Nephron progenitor cell (in vitro differentiated cells): ENCODE results near the gene TSEN15.

Experiments used
- DNase-seq: peaks from one replicate; pipeline ENCODE4 v3.0.0; 2021
- H3K27ac Mint-ChIP-seq: 2 replicates; pipeline ENCODE4 v1.8.0; 2021; ENCODE audit warnings: mild to moderate bottlenecking, moderate library complexity, mixed read lengths
- H3K27me3 Mint-ChIP-seq: 2 replicates; pipeline ENCODE4 v1.8.0; 2021; ENCODE audit warnings: mild to moderate bottlenecking, low read depth, mixed read lengths; ENCODE audit not compliant: poor library complexity
- H3K36me3 Mint-ChIP-seq: 2 replicates; pipeline ENCODE4 v1.8.0; 2021; ENCODE audit warnings: low read depth, mixed read lengths
- H3K4me1 Mint-ChIP-seq: 2 replicates; pipeline ENCODE4 v1.8.0; 2021; ENCODE audit warnings: mixed read lengths
- H3K4me3 Mint-ChIP-seq: 2 replicates; pipeline ENCODE4 v1.8.0; 2021; ENCODE audit warnings: mild to moderate bottlenecking, moderate library complexity, mixed read lengths
- H3K9me3 Mint-ChIP-seq: 2 replicates; pipeline ENCODE4 v1.8.0; 2021; ENCODE audit warnings: mild to moderate bottlenecking, moderate library complexity, mixed read lengths
- CTCF ChIP-seq: fragments of 200-600 bp; sonication (generic); IDR thresholded peaks from 2 replicates; pipeline ENCODE4 v1.5.0; 2021; ENCODE audit warnings: antibody characterized with exemption

TSEN15 gene

GRCh38 chr1:184110272-184111204 lies 59.0 kb downstream of the TSEN15 start:
- no peak for DNase-seq
- Mint-ChIP-seq H3K27me3 (no peaks in the 10 kb centered on the region), H3K27ac (no peak overlapping the region), H3K4me3 (no peak overlapping the region), H3K9me3 (peaks cover 28% of the 10 kb centered on the region), H3K36me3 (peaks cover 22% of the 10 kb centered on the region), H3K4me1 (peaks cover 11% of the 10 kb centered on the region)
- no peak for TF ChIP-seq CTCF

DNA sequence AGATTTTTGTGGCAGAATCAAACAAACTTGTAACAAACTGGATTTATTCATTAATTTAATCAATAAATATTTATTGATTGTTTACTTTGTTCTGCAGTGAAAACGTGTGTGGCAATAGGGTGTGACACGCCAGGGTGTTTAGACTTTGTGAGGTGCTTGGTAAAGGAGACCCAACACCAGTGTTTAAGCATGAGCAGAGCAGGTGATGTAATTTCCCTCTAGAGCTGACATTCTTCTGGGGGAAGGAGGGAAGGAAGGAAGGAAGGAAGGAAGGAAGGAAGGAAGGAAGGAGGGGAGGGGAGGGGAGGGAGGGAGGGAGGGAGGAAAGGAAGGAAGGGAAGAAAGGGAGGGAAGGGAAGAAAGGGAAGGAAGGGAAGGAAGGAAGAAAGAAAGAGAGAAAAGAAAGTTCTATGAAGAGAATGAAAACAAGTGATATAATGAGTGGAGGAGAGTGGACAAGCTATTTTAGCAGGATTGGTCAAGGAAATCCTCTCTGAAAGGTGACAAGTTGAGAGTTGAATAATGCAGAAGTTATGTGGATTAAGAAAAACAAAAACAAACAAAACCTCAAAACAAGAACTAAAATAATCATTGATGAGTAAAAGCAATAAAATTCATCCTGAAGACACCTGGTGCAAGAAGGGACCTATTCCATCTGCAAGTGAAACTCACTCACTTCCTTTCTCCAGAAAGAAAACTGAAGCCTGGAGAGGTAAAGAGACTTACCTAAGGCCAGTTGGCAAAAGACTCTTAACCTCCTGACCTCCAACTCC lies 60.8 kb downstream of the TSEN15 start:
- no peak overlapping the region for H3K27ac Mint-ChIP-seq
- no peak overlapping the region for H3K4me3 Mint-ChIP-seq
- no peak for TF ChIP-seq CTCF
- H3K36me3 Mint-ChIP-seq = peaks cover 4% of the 10 kb centered on the region
- no peak for DNase-seq
- peaks cover 21% of the 10 kb centered on the region for H3K4me1 Mint-ChIP-seq
- peaks cover 10% of the 10 kb centered on the region for H3K9me3 Mint-ChIP-seq
- no peaks in the 10 kb centered on the region for H3K27me3 Mint-ChIP-seq

DNA sequence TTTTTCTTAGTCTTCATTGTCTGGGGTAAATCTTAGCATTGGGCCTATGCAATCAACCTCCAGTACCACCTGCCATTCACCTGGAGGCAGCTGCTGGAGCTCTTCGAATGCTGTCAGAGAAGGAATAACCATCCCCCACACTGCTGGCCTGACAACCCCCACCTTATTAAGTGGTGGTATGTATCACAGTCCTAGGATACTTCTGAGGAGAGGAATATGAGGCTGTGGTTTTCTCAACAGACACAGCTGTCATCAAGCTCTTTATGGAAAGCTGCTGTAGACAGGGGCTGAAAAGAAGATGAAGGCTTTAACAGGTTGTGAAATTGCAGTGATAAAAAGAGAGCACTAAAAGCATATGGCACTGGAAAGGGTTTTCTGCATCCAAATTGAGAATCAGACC lies 61.7 kb downstream of the TSEN15 start:
- H3K4me3 Mint-ChIP-seq = no peak overlapping the region
- H3K36me3 Mint-ChIP-seq = no peaks in the 10 kb centered on the region
- peaks cover 3% of the 10 kb centered on the region for H3K9me3 Mint-ChIP-seq
- peaks cover 21% of the 10 kb centered on the region for H3K4me1 Mint-ChIP-seq
- no peaks in the 10 kb centered on the region for H3K27me3 Mint-ChIP-seq
- no peak overlapping the region for H3K27ac Mint-ChIP-seq
- no peak for DNase-seq
- TF ChIP-seq CTCF = no peak

DNA sequence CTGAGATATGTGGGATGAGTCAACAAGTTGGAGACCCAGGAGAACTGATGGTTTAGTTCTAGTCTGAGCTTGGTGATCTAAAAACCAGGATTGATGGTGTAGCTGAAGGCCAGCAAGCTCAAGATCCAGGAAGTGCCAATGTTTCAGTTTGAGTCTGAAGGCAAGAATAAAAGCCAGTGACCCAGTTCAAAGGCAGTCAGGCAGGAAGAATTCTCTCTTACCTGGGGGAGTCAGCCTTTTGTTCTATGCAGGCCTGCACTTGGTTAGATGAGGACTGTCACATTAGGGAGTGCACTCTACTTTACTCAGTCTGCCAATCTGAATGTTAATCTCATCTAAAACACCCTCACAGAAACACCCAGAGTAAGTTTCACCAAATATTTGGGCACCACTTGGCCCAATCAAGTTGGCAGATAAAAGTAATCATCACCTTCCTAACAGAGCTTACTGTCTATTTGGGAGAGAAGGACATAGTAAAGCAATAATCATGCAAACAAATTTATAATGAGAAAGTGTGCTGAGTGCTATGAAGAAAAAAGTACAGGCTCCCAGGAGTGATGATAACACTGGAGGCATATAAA lies 63.4 kb downstream of the TSEN15 start:
- Mint-ChIP-seq H3K4me3 (no peak overlapping the region), H3K27ac (peak overlapping the region; percentile 50), H3K27me3 (no peaks in the 10 kb centered on the region), H3K36me3 (no peaks in the 10 kb centered on the region), H3K9me3 (peaks cover 3% of the 10 kb centered on the region), H3K4me1 (peaks cover 21% of the 10 kb centered on the region)
- DNase-seq = no peak
- TF ChIP-seq CTCF = no peak

DNA sequence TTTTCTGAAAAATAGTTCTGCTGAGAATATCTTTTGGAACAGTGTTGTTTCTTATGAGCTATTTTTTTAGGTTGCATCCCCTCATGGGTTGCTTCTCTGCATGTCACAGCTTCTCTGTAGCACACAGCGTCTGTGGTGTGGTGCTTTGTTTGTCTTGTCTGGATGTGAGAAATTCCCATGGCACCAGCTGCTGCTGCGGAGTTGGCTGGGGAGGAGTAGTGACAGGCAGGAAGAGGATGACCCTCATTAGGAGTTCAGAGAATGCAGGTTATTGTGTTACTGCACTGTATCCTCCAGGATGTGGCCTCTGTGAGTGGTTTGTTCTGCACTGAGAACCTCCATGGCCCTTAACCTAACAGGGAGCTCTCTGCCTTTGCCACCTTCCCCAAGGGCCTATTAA lies 64.8 kb downstream of the TSEN15 start:
- H3K4me1 Mint-ChIP-seq = peaks cover 21% of the 10 kb centered on the region
- H3K27ac Mint-ChIP-seq = peak overlapping the region; percentile 39
- H3K36me3 Mint-ChIP-seq = peaks cover 6% of the 10 kb centered on the region
- no peak for TF ChIP-seq CTCF
- no peak overlapping the region for H3K4me3 Mint-ChIP-seq
- DNase-seq = peak; percentile 6
- H3K27me3 Mint-ChIP-seq = no peaks in the 10 kb centered on the region
- peaks cover 3% of the 10 kb centered on the region for H3K9me3 Mint-ChIP-seq
